AG10803 (cell line): ENCODE data around the gene GNB3.

Experiments used
- DNase-seq: peaks from one replicate; pipeline ENCODE4 v3.0.0; 2010; ENCODE audit warnings: low read depth
- H3K4me3 ChIP-seq: 2 replicates; pipeline ENCODE4 v1.5.1; 2011; ENCODE audit warnings: mild to moderate bottlenecking, low read length, control low read depth
- CTCF ChIP-seq: conservative IDR thresholded peaks from 2 replicates; pipeline ENCODE4 v1.5.1; 2011; ENCODE audit warnings: mild to moderate bottlenecking, low read length, control low read depth, inconsistent platforms

GNB3 gene

GRCh38 chr12:6838854-6839253 lies 1.9 kb upstream of the GNB3 start:
- no peak for DNase-seq
- no peak overlapping the region for H3K4me3 ChIP-seq
- TF ChIP-seq CTCF = no peak

- no peak overlapping the region for H3K4me3 ChIP-seq
- no peak for TF ChIP-seq CTCF
- DNase-seq = no peak
Measured at GRCh38 chr12:6839482-6840201, 1.1 kb upstream of the GNB3 start.

GRCh38 chr12:6840330-6840729 lies 395 bp upstream of the GNB3 start:
- DNase-seq = no peak
- no peak overlapping the region for H3K4me3 ChIP-seq
- no peak for TF ChIP-seq CTCF

- no peak for DNase-seq
- TF ChIP-seq CTCF = no peak
- H3K4me3 ChIP-seq = no peak overlapping the region
Measured at GRCh38 chr12:6842075-6842474, 1.4 kb downstream of the GNB3 start.

GRCh38 chr12:6843118-6843902 lies 2.6 kb downstream of the GNB3 start:
- no peak overlapping the region for H3K4me3 ChIP-seq
- DNase-seq = no peak
- TF ChIP-seq CTCF = no peak

GRCh38 chr12:6845395-6845794 lies 4.7 kb downstream of the GNB3 start:
- H3K4me3 ChIP-seq = no peak overlapping the region
- TF ChIP-seq CTCF = no peak
- no peak for DNase-seq
